ENCODE data around the gene FOXO3.

DNA sequence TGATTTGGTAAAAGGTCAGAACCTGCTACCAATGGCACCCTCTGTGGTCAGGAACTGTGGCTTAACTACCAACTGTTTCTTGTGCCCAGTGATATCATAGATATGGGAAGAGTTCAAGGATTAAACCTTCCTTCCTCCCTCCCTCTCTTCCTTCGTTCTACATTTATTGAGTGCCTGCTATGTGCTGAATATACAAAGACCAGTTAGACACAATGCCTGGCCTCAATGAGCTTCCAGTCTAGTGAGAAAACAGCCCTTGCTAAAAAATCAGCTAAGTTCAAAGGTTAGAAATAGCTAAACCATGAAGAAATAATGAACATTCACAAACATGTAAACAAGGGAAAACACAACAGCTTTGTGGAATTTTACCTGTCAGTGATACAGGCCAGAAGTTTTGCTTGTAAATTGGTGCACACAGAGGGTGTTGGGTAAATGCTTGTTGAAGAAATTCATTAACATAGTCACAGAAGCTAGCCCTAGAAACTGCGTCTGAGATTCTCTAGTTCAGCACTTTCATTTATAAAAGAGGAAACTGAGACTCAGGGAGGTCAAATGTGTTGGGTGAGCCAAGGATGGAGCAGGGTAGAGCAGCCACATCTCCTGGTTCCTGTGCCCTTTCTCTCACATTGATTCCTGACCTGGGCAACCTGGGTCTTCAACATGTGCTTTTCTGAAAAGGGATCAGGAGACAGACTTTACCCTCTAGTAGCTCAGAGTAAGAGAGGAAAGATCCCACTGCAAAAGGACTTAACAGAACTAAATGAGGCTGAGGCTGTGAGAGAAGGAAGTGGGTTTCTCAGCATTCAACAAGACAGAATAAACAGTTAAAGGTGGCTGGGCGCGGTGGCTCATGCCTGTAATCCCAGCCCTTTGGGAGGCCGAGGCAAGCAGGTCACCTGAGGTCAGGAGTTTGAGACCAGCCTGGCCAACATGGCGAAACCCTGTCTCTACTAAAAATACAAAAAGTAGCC, 14.4 kb upstream of the FOXO3 start:
- no peak for TF ChIP-seq EZH2phosphoT487 (IDR thresholded peaks at IDR 0.05; ENCODE audit: low read depth)
- no peak for TF ChIP-seq CTCF (IDR thresholded peaks at IDR 0.05; ENCODE audit: low read depth, low read length)

All from OCI-LY3 (cell line).